Activated naive CD8-positive, alpha-beta T cell treated with anti-CD3 and anti-CD28 coated beads, Interleukin-2, amount 50 U/mL, for 16 hours (primary cell): ENCODE data around the gene SCYL1.

Experiments
- DNase-seq: peaks from one replicate; pipeline ENCODE4 v3.0.0-alpha.2; 2020; ENCODE audit warnings: low read depth, low spot score

The SCYL1 gene

DNA sequence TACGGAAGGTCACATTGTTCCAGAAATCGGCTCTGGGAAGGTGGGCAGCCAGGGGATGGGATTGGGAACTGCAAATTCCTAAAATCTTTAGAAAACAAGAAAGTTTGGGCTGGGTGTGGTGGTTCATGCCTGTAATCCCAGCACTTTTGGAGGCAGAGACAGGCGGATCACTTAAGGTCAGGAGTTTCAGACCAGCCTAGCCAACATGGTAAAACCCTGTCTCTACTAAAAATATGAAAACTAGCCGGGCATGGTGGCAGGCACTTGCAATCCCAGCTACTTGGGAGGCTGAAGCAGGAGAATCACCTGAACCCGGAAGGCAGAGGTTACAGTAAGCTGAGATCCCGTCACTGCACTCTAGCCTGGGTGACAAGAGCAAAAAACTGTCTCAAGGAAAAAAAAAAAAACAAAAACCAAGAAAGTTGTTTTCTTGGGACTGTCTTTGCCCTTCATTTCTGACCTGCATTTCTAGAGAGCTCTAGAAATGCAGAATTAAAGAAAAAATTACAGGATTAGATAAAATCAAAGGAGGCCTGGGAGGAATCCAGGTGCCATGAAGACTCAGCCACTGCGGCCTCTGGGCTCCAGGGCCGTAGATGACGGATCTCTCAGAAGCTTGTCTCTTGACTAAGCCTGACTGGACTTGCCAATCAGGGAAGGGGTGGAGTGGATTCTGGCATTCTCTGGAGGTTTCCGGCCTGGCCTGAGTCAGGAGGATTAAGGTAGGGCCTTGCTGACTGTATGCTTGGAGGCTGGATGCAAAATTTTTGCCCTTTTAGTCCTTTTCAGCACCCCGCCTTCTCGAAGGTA, 31.3 kb upstream of the SCYL1 start:
- DNase-seq = no peak

GRCh38 chr11:65496304-65497140, 28.4 kb upstream of the SCYL1 start:
- no peak for DNase-seq

DNA sequence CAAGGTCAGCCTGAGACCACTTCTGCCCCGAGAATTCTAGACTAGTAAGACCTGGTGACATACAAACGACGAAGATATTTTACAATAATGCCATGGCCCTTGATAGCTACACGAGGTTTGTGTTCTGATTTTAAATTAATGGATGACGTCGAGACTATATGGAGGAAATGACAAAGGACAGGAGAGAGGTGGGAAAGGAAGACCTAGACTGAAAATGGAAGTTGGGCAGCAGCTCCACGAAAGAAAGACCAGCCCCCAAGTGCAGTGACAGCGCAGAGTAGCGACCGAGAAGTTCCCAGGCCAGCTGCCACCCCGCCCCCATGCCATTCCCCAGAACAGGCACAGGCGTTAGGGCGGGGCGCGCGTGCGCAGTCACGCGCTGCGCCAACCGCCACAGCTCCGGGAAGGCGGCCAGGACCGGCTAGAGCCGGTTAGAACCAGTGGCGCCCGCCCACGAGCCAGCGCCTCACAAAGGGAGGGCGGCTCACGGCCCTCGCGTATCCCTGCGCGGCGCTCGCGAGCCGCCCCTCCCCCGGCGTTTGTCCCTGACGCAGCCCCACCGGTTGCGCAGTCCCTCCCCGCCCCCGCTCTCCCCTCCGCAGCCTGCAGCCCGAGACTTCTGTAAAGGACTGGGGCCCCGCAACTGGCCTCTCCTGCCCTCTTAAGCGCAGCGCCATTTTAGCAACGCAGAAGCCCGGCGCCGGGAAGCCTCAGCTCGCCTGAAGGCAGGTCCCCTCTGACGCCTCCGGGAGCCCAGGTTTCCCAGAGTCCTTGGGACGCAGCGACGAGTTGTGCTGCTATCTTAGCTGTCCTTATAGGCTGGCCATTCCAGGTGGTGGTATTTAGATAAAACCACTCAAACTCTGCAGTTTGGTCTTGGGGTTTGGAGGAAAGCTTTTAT, 27.5 kb upstream of the SCYL1 start:
- peak; percentile 94 for DNase-seq

DNA sequence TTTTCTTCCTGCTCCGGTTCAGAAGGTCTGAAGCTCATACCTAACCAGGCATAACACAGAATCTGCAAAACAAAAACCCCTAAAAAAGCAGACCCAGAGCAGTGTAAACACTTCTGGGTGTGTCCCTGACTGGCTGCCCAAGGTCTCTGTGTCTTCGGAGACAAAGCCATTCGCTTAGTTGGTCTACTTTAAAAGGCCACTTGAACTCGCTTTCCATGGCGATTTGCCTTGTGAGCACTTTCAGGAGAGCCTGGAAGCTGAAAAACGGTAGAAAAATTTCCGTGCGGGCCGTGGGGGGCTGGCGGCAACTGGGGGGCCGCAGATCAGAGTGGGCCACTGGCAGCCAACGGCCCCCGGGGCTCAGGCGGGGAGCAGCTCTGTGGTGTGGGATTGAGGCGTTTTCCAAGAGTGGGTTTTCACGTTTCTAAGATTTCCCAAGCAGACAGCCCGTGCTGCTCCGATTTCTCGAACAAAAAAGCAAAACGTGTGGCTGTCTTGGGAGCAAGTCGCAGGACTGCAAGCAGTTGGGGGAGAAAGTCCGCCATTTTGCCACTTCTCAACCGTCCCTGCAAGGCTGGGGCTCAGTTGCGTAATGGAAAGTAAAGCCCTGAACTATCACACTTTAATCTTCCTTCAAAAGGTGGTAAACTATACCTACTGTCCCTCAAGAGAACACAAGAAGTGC, 26.7 kb upstream of the SCYL1 start:
- DNase-seq = no peak

- no peak for DNase-seq
Observed at GRCh38 chr11:65498727-65498976, 26.2 kb upstream of the SCYL1 start.

GRCh38 chr11:65498977-65499712, 25.7 kb upstream of the SCYL1 start, which contains the start of gene MALAT1:
Gene MALAT1, plus strand, starts transcription at chr11:65499045.
- DNase-seq = peak; percentile 83

- no peak for DNase-seq
Observed at GRCh38 chr11:65499713-65500386, 25.0 kb upstream of the SCYL1 start.

GRCh38 chr11:65500387-65501185, 24.3 kb upstream of the SCYL1 start:
- DNase-seq = no peak

DNA sequence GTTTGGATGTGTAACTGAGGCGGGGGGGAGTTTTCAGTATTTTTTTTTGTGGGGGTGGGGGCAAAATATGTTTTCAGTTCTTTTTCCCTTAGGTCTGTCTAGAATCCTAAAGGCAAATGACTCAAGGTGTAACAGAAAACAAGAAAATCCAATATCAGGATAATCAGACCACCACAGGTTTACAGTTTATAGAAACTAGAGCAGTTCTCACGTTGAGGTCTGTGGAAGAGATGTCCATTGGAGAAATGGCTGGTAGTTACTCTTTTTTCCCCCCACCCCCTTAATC, 23.8 kb upstream of the SCYL1 start:
- DNase-seq = no peak

DNA sequence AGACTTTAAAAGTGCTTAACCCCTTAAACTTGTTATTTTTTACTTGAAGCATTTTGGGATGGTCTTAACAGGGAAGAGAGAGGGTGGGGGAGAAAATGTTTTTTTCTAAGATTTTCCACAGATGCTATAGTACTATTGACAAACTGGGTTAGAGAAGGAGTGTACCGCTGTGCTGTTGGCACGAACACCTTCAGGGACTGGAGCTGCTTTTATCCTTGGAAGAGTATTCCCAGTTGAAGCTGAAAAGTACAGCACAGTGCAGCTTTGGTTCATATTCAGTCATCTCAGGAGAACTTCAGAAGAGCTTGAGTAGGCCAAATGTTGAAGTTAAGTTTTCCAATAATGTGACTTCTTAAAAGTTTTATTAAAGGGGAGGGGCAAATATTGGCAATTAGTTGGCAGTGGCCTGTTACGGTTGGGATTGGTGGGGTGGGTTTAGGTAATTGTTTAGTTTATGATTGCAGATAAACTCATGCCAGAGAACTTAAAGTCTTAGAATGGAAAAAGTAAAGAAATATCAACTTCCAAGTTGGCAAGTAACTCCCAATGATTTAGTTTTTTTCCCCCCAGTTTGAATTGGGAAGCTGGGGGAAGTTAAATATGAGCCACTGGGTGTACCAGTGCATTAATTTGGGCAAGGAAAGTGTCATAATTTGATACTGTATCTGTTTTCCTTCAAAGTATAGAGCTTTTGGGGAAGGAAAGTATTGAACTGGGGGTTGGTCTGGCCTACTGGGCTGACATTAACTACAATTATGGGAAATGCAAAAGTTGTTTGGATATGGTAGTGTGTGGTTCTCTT, 23.2 kb upstream of the SCYL1 start:
- DNase-seq = no peak

DNA sequence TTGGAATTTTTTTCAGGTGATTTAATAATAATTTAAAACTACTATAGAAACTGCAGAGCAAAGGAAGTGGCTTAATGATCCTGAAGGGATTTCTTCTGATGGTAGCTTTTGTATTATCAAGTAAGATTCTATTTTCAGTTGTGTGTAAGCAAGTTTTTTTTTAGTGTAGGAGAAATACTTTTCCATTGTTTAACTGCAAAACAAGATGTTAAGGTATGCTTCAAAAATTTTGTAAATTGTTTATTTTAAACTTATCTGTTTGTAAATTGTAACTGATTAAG, 22.7 kb upstream of the SCYL1 start:
- DNase-seq = no peak

DNA sequence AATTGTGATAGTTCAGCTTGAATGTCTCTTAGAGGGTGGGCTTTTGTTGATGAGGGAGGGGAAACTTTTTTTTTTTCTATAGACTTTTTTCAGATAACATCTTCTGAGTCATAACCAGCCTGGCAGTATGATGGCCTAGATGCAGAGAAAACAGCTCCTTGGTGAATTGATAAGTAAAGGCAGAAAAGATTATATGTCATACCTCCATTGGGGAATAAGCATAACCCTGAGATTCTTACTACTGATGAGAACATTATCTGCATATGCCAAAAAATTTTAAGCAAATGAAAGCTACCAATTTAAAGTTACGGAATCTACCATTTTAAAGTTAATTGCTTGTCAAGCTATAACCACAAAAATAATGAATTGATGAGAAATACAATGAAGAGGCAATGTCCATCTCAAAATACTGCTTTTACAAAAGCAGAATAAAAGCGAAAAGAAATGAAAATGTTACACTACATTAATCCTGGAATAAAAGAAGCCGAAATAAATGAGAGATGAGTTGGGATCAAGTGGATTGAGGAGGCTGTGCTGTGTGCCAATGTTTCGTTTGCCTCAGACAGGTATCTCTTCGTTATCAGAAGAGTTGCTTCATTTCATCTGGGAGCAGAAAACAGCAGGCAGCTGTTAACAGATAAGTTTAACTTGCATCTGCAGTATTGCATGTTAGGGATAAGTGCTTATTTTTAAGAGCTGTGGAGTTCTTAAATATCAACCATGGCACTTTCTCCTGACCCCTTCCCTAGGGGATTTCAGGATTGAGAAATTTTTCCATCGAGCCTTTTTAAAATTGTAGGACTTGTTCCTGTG, 22.1 kb upstream of the SCYL1 start:
- no peak for DNase-seq

GRCh38 chr11:65503368-65503948, 21.4 kb upstream of the SCYL1 start:
- no peak for DNase-seq

- DNase-seq = no peak
Observed at GRCh38 chr11:65503949-65504673, 20.8 kb upstream of the SCYL1 start.

GRCh38 chr11:65504674-65505465, 20.0 kb upstream of the SCYL1 start:
- no peak for DNase-seq
